Progenitor cell of endocrine pancreas (in vitro differentiated cells): ENCODE measurements around the gene SLK. TPM values are rescaled to one million over a fixed set of nuclear protein-coding genes. Genes with fewer than 3 reads are reported as not detected.

ENCODE experiments used
- DNase-seq: peaks from one replicate; pipeline ENCODE4 v3.0.0; 2021; ENCODE audit warnings: low spot score; ENCODE audit not compliant: unreplicated experiment
- H3K27ac Mint-ChIP-seq: 2 replicates; pipeline ENCODE4 v1.8.0; 2021; ENCODE audit warnings: mild to moderate bottlenecking, moderate library complexity, mixed read lengths
- H3K27me3 Mint-ChIP-seq: 2 replicates; pipeline ENCODE4 v1.8.0; 2021; ENCODE audit warnings: mixed read lengths
- H3K36me3 Mint-ChIP-seq: 2 replicates; pipeline ENCODE4 v1.8.0; 2022; ENCODE audit warnings: mixed read lengths; ENCODE audit not compliant: insufficient read depth
- H3K4me1 Mint-ChIP-seq: 2 replicates; pipeline ENCODE4 v1.8.0; 2021; ENCODE audit warnings: low read depth, mixed read lengths
- H3K4me3 Mint-ChIP-seq: 2 replicates; pipeline ENCODE4 v1.8.0; 2021; ENCODE audit warnings: low read depth, mild to moderate bottlenecking, moderate library complexity, mixed read lengths
- H3K9me3 Mint-ChIP-seq: 2 replicates; pipeline ENCODE4 v1.8.0; 2021; ENCODE audit warnings: low read depth, mixed read lengths
- CTCF ChIP-seq: fragments of 200-600 bp; sonication (generic); IDR thresholded peaks from one replicate; pipeline ENCODE4 v1.5.0; 2021; ENCODE audit warnings: antibody characterized with exemption, mild to moderate bottlenecking; ENCODE audit not compliant: unreplicated experiment
- total RNA-seq: library from RNA; stranded (reverse); gene quantifications from 2 replicates; pipeline ENCODE4 v1.2.1, GENCODE V29; 2021

SLK gene
- total RNA-seq, 1 donor from 2014 or later, result 29.8 TPM

DNA sequence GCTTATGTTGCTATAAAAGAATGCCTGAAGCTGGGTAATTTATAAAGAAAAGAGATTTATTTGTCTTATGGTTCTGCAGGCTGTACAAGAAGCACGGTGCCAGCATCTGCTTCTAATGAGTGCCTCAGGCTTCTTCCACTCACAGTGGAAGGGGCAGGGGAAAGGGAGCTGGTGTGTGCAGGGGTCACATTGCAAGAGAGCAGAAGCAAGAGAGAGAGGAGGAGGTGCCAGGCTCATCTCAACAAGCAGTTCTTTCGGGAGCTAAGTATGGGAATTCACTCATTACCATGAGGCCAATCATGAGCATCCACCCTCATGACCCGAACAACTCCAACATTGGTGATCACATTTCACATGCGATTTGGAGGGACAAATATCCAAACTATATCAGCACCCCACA, 17.2 kb upstream of the SLK start:
- Mint-ChIP-seq H3K27ac (no peak overlapping the region), H3K4me3 (no peak overlapping the region), H3K9me3 (peaks cover 9% of the 10 kb centered on the region), H3K4me1 (peaks cover 2% of the 10 kb centered on the region), H3K27me3 (no peaks in the 10 kb centered on the region), H3K36me3 (no peaks in the 10 kb centered on the region)
- no peak for DNase-seq
- TF ChIP-seq CTCF, result no peak

DNA sequence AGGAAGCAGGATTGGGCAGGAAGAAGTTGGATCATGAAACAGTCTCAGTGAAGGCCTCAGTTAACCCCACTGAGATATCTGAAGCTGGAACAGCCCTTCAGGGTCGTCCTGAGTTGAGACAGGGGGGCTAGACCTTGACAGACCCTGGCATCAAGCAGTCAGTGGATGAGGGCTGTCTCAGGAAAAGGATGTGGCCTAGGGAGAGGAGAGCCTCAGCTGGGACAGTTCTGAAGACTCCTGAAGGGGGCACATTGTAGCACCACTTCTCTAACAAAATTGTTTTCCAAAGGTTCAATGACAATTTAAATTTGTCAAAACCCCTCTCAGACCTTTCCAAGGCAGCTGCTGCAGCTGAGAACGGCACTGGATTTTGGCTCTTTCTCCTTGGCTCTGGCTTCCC, 15.8 kb upstream of the SLK start:
- Mint-ChIP-seq H3K27me3 (no peaks in the 10 kb centered on the region), H3K4me1 (peaks cover 2% of the 10 kb centered on the region), H3K27ac (no peak overlapping the region), H3K36me3 (no peaks in the 10 kb centered on the region), H3K9me3 (peaks cover 14% of the 10 kb centered on the region), H3K4me3 (no peak overlapping the region)
- no peak for TF ChIP-seq CTCF
- no peak for DNase-seq

- Mint-ChIP-seq H3K4me1 (peaks cover 2% of the 10 kb centered on the region), H3K27ac (no peak overlapping the region), H3K36me3 (no peaks in the 10 kb centered on the region), H3K27me3 (no peaks in the 10 kb centered on the region), H3K4me3 (no peak overlapping the region), H3K9me3 (peaks cover 14% of the 10 kb centered on the region)
- TF ChIP-seq CTCF, result no peak
- DNase-seq, result no peak
Observed at GRCh38 chr10:103951942-103952341, 15.0 kb upstream of the SLK start.

GRCh38 chr10:103954543-103954942, 12.4 kb upstream of the SLK start:
- H3K4me3 Mint-ChIP-seq, result no peak overlapping the region
- peaks cover 14% of the 10 kb centered on the region for H3K9me3 Mint-ChIP-seq
- peaks cover 3% of the 10 kb centered on the region for H3K27me3 Mint-ChIP-seq
- no peaks in the 10 kb centered on the region for H3K4me1 Mint-ChIP-seq
- H3K27ac Mint-ChIP-seq, result no peak overlapping the region
- no peak for TF ChIP-seq CTCF
- no peaks in the 10 kb centered on the region for H3K36me3 Mint-ChIP-seq
- DNase-seq, result no peak

- Mint-ChIP-seq H3K4me1 (no peaks in the 10 kb centered on the region), H3K27me3 (peaks cover 8% of the 10 kb centered on the region), H3K4me3 (no peak overlapping the region), H3K9me3 (peaks cover 10% of the 10 kb centered on the region), H3K27ac (no peak overlapping the region), H3K36me3 (no peaks in the 10 kb centered on the region)
- DNase-seq, result no peak
- TF ChIP-seq CTCF, result no peak
Observed at GRCh38 chr10:103958996-103959395, 7.9 kb upstream of the SLK start.
